HG03175 (cell line): ENCODE results near the gene SEC63.
"Not testable (repeated sequence)": the region's sequence is repeated elsewhere in the genome, so short reads cannot be mapped to it uniquely, and the experiment has no call there.

Experiments used
- ATAC-seq: cut with Tn5 transposase; IDR thresholded peaks from one replicate; pipeline ENCODE4 v1.9.1; 2021; ENCODE audit warnings: mild to moderate bottlenecking, moderate library complexity; ENCODE audit not compliant: unreplicated experiment

Gene SEC63

DNA sequence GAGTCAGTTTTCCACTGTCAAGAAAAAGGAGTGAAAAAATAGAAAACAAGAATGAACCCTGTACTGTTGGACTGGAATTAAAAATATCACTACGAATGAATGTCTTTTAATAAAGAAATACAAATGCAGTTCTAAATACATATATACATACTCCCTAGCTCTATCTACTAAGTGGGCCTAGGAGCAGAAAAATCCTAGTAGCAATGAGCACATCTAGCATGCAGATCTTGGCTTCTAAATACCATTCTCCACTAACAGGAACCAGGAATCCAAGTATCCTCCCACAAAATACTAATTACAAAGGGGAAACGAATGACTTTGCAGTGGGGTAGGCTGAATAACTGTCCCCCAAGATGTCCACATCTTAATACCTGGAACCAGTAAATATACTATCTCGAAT, 25.4 kb downstream of the SEC63 start:
- ATAC-seq, result no peak

GRCh38 chr6:107931894-107932293, 26.1 kb downstream of the SEC63 start:
- no peak for ATAC-seq

GRCh38 chr6:107928984-107929383, 29.0 kb downstream of the SEC63 start:
- ATAC-seq, result no peak

- not testable (repeated sequence) for ATAC-seq
Measured at GRCh38 chr6:107926697-107927544, 31.1 kb downstream of the SEC63 start.

GRCh38 chr6:107917451-107918375, 40.3 kb downstream of the SEC63 start:
- no peak for ATAC-seq

GRCh38 chr6:107916961-107917360, 41.0 kb downstream of the SEC63 start:
- not testable (repeated sequence) for ATAC-seq

GRCh38 chr6:107911692-107912091, 46.3 kb downstream of the SEC63 start:
- no peak for ATAC-seq

- ATAC-seq, result peak; percentile 53
Measured at GRCh38 chr6:107894809-107895396, 63.1 kb downstream of the SEC63 start.

- not testable (repeated sequence) for ATAC-seq
Measured at GRCh38 chr6:107890431-107890830, 67.6 kb downstream of the SEC63 start.

DNA sequence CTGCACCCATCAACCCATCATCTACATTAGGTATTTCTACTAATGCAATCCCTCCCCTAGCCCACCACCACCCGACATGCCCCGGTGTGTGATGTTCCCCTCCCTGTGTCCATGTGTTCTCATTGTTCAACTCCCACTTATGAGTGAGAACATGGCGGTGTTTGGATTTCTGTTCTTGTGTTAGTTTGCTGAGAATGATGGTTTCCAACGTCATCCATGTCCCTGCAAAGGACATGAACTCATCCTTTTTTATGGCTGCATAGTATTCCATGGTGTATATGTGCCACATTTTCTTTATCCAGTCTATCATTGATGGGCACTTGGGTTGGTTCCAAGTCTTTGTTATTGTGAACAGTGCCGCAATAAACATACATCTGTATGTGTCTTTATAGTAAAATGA, 72.1 kb downstream of the SEC63 start:
- not testable (repeated sequence) for ATAC-seq

DNA sequence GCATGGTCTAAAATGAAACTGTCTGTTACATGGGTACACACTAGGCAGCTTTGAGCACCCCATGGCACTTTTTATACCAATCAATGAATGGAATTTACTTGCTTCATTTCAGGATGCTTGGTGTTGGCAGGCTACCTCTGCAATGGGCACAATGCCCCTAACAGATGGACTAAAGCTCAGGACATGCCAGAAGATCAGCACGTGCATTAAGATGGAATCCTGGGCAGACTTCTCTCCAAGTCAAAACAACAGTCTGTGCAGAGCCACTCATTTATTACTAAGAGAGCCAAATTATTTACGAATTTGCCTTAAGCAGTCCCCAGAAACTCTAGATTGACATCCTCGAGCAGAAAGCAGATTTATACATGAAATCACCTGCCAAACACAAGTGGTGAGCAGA, 78.1 kb downstream of the SEC63 start:
- ATAC-seq, result no peak

GRCh38 chr6:107877968-107878367, 80.0 kb downstream of the SEC63 start:
- ATAC-seq, result peak; percentile 61

DNA sequence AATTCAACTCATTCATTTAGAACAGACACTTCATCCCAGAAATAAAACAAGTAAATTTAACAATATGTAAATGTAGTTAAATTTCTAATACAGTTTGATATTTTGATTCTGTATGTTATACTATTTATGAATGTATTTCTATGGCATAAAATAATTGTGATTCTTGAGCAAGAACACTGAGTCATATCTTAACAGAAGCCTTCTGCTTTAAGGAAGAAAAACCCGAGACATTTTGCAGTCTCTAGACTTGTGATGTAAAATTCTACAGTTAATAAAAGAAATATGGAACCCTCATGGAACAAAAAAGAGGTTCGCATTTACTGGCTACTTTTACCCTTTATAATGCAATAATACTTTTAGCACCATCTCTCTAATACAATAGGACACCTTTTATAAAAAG, 86.0 kb downstream of the SEC63 start:
- ATAC-seq, result no peak

DNA sequence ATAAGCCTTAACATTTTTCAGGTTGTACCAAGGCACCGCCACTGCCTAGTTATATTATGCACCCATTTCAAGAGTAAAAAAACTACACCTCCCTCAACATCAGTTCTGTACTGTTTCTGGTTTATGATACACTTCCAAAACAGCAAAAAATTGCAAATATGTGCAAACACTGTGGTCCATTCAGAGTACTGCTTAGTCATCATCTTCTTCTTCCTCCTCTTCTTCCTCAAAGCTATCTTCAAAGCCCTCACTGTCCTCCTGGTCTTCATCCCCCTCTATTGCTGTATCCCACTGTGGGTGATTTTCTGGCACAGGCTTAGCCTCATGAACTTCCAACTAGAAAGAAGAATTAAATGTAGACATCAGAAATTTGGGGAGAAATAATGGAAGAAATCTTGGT, 86.5 kb downstream of the SEC63 start:
- not testable (repeated sequence) for ATAC-seq

DNA sequence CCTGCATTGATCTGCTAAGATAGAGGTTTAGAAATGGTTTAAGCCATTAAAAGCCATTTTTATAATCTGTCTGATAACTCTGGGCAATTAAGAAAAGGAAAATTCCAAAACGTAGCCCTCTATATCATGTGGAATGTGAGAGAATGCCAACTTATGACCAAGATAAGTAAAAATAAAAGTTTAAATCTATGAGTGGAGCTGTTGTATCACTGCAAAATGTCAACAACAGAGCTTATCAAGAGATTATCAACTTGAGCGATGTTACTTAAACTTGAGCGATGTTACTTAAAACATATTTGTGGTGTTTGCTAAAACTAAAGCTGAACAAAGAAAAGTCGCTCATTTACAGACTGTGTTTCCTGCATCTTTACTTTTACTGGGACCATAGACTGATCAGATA, 87.0 kb downstream of the SEC63 start:
- ATAC-seq, result no peak

- no peak for ATAC-seq
Measured at GRCh38 chr6:107870381-107870780, 87.6 kb downstream of the SEC63 start.

DNA sequence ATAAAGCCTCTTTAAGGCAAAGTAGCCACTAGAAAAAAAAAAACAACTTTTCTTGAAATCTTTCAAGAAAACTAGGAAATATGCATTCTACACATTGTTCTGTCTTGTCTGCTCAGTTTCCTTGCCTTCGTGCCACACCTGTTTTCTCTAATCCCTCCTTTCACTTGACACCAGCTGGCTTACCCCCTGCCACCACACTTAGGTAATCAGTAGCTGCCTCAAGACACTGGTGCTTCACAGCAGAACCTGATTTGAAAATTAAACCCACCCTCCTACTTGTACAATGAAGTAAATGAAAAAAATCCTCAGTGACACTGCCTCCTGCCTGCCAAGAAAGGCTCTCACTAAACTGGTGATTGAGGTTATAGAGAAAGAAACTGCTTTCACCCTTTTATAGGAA, 88.1 kb downstream of the SEC63 start:
- ATAC-seq, result no peak

- ATAC-seq, result no peak
Measured at GRCh38 chr6:107868867-107869611, 89.0 kb downstream of the SEC63 start.

- no peak for ATAC-seq
Measured at GRCh38 chr6:107867302-107867615, 90.7 kb downstream of the SEC63 start.

- no peak for ATAC-seq
Measured at GRCh38 chr6:107866606-107867301, 91.3 kb downstream of the SEC63 start.
